GM12873 (cell line): ENCODE measurements around the gene SLC24A4.

Source experiments
- TF ChIP-seq, protein P1 (sequence below): IDR thresholded peaks from 2 replicates; pipeline ENCODE4 v1.5.1; 2012; ENCODE audit warnings: low read depth, mild to moderate bottlenecking, moderate library complexity, low read length, control low read depth; ENCODE audit not compliant: insufficient read depth; ENCODE audit errors: missing control alignments

Gene SLC24A4

DNA sequence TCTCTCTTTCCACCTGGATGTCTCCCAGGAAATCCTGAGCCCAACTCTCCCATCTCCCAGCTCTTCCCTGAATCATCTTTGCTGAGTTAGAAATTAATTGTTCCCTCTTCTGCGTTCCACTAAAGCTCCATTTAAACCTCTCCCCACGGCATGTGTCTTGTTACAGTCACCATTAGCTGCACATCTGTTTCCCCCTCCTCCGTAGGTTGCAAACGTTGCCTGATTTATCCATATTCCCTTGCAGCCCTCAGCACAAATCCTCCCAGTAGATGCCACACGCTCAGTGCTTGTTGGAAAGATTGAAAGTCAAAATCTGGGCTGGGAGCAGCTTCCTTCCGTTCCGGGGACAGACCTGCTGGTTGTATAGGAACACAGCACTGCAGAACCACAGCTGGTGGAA lies 90.4 kb downstream of the SLC24A4 start:
- TF ChIP-seq, protein P1, sequence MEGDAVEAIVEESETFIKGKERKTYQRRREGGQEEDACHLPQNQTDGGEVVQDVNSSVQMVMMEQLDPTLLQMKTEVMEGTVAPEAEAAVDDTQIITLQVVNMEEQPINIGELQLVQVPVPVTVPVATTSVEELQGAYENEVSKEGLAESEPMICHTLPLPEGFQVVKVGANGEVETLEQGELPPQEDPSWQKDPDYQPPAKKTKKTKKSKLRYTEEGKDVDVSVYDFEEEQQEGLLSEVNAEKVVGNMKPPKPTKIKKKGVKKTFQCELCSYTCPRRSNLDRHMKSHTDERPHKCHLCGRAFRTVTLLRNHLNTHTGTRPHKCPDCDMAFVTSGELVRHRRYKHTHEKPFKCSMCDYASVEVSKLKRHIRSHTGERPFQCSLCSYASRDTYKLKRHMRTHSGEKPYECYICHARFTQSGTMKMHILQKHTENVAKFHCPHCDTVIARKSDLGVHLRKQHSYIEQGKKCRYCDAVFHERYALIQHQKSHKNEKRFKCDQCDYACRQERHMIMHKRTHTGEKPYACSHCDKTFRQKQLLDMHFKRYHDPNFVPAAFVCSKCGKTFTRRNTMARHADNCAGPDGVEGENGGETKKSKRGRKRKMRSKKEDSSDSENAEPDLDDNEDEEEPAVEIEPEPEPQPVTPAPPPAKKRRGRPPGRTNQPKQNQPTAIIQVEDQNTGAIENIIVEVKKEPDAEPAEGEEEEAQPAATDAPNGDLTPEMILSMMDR, result no peak

DNA sequence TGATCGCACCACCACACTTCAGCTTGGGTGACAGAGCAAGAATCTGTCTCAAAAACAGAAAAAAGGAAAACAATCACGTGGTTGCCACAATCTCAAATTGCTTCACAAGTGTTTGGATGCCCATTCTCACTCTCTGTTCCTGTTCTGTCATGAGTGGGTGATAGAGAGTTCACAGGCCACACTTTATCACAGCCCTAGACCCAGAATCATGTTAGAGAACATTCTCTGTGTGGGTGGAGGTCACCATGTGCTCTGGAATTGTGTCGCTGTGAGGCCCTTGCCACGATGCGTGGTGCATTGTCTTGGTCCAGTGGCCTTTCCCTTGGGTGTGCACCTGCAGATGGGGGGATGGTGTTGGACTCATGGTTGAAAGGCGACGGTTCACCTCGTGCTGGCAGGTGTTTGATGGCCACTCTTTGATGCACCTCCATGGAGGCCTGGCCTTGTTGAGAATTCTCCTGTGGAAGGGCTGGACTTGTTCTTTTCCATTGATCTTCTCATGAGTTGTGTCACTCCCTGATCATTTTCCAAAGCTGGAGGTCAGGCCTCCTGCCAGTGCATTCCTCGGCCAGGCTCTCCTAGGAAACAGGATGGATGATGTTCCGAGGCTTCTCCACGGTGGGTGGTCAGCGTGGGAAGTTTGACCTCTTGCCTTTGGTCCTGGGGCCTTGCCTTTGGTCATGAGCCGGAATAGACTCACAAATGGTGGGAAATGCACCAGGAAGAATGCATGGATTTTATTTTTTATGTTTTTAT lies 91.9 kb downstream of the SLC24A4 start:
- TF ChIP-seq, protein P1, result no peak

DNA sequence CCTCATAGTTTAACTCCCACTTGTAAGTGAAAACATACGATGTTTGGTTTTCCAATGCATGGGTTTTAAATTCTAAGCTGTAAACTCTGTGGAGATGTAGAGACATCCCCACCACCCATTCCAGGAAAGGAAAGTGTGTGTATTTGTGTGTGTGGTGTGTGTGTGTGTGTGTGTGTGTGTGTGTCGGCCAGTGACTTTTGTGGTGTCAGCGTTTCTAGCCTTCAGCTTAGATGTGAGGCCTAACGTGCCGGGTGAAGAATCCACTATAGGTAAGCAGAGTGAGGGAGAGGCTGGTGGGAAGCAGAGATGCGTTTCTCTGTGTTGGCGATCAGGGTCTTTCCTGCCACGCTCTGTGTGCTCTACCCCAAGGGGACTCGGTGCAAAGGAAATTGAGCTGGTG lies 93.0 kb downstream of the SLC24A4 start:
- TF ChIP-seq, protein P1, result no peak

DNA sequence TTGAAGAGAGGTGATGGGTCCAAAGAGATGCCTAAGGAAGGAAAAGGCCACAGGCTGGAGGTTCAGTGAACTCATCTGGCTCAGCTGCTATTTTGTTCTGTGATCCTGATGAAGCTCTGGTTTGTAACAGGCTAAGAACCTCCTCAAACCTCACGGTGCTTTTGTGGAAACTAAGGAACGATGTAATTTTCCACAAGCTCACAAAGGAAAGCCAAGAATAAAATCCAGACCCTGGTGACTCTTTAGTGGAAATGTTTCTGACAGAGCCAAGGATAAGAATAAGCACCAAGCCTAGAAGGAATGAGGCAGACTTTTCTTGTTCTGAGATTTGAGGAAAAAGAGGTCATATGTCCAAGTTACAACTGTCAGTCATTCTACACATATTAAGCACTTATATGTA lies 93.6 kb downstream of the SLC24A4 start:
- TF ChIP-seq, protein P1, result no peak

DNA sequence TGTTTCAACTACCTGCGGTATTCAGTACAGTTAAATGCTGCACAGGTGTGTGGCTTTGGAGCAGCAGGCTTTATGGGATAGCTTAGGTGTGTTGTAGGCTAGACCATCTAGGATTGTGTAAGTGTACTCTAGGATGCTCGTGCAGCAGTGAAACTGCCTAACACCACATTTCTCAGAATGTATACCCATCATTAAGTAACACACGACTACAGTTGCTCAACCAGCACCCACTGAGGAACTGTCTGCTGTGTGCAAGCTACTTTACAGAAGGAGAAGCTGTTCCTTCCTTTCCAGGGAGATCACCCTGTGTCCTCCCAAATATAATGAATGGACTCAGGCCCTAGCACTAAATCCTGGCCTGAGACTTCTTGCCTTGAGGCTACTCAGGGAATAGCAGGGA lies 94.8 kb downstream of the SLC24A4 start:
- TF ChIP-seq, protein P1, result no peak

DNA sequence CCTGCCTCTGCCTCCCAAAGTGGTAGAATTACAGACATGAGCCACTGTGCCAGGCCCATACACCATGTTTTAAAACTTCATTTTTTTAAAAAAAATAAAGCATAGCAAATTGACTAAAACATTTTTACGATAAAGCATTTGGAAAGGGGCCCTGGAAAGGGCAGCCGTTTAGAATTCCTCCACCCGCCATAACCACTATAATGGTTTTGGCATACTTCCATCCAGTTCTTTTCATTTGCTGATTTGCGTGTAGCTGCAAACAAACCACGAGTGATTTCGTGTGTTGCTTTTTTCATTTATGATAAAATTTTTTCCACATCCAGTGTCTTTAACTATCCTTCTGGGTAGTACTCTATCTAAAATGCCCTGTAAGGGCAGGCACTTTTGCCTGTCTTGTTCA lies 98.8 kb downstream of the SLC24A4 start:
- TF ChIP-seq, protein P1, result no peak

DNA sequence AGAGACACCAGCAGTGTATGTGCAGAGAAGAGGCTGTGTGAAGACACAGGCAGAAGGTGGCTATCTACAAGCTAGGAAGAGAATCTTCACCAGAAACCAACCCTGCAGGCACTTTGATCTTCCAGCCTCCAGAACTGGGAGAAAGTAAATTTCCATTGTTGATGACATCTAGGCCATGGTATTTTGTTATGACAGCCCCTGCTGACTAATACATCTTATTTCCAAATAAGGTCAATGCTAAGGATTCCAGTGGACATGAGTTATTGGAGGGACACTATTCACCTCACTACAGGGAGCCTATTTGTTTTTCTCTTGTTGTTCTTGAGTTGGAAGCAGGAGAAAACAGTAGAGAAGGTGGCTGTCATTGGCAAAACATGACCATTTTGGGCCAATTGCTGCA lies 102.1 kb downstream of the SLC24A4 start:
- TF ChIP-seq, protein P1, result no peak

DNA sequence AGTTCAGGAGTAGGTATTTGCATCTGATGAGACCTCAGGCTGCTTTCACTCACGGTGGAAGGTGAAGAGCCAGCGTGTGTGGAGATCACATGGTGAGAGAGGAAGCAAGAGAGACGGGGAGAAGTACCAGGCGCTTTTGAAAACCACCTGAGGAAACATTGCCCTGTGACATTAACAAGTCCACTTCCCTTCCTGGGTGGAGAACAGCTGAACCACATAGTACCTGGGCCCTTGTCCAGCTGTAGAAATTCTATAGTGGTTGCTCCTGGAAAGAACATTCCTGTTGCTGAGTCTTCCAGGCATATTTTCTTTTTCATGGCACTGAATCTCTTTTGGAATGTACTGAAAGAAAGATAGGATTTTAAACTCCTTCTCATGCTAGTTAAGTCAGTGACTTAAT lies 103.3 kb downstream of the SLC24A4 start:
- TF ChIP-seq, protein P1, result no peak
